HEK293 (cell line): ENCODE measurements around the gene RHOU.

Source experiments
- BCL6B ChIP-seq: fragments of 450-650 bp; formaldehyde crosslinking; IDR thresholded peaks from 2 replicates; pipeline ENCODE4 v1.5.1; 2017; ENCODE audit warnings: missing biosample characterization, missing genetic modification characterization
- CTCF ChIP-seq: fragments of 450-650 bp; formaldehyde crosslinking; IDR thresholded peaks from 2 replicates; pipeline ENCODE4 v1.5.1; 2016; ENCODE audit warnings: missing biosample characterization, missing genetic modification characterization
- KLF17 ChIP-seq: fragments of 450-650 bp; formaldehyde crosslinking; IDR thresholded peaks from 2 replicates; pipeline ENCODE4 v1.5.1; 2016; ENCODE audit warnings: missing biosample characterization, missing genetic modification characterization
- KLF9 ChIP-seq: fragments of 450-650 bp; formaldehyde crosslinking; IDR thresholded peaks from 2 replicates; pipeline ENCODE4 v1.5.1; 2016; ENCODE audit warnings: missing biosample characterization, missing genetic modification characterization, low read depth
- TCF7L2 ChIP-seq: IDR thresholded peaks from 2 replicates; pipeline ENCODE4 v1.6.1; 2011; ENCODE audit warnings: low read depth, mild to moderate bottlenecking, inconsistent platforms, low read length, moderate library complexity, borderline replicate concordance
- TSHZ1 ChIP-seq: fragments of 450-650 bp; formaldehyde crosslinking; IDR thresholded peaks from 2 replicates; pipeline ENCODE4 v1.5.1; 2016; ENCODE audit warnings: missing biosample characterization, missing genetic modification characterization, borderline replicate concordance
- ZNF146 ChIP-seq: fragments of 450-650 bp; formaldehyde crosslinking; IDR thresholded peaks from 2 replicates; pipeline ENCODE4 v1.5.1; 2016; ENCODE audit warnings: missing biosample characterization, missing genetic modification characterization
- ZNF18 ChIP-seq: fragments of 450-650 bp; formaldehyde crosslinking; IDR thresholded peaks from 2 replicates; pipeline ENCODE4 v1.5.1; 2016; ENCODE audit warnings: missing biosample characterization, missing genetic modification characterization
- ZNF214 ChIP-seq: fragments of 450-650 bp; formaldehyde crosslinking; IDR thresholded peaks from 2 replicates; pipeline ENCODE4 v1.5.1; 2017; ENCODE audit warnings: missing biosample characterization, mild to moderate bottlenecking, missing genetic modification characterization, borderline replicate concordance
- ZNF239 ChIP-seq: fragments of 450-650 bp; formaldehyde crosslinking; IDR thresholded peaks from 2 replicates; pipeline ENCODE4 v1.5.1; 2016; ENCODE audit warnings: missing biosample characterization, missing genetic modification characterization
- ZNF266 ChIP-seq: fragments of 450-650 bp; formaldehyde crosslinking; IDR thresholded peaks from 2 replicates; pipeline ENCODE4 v1.5.1; 2016; ENCODE audit warnings: missing biosample characterization, missing genetic modification characterization, low read depth
- ZNF324 ChIP-seq: fragments of 450-650 bp; formaldehyde crosslinking; IDR thresholded peaks from 2 replicates; pipeline ENCODE4 v1.5.1; 2016; ENCODE audit warnings: missing biosample characterization, missing genetic modification characterization
- ZNF366 ChIP-seq: fragments of 450-650 bp; formaldehyde crosslinking; conservative IDR thresholded peaks from 2 replicates; pipeline ENCODE4 v1.5.1; 2016; ENCODE audit warnings: missing biosample characterization, missing genetic modification characterization
- ZNF530 ChIP-seq: fragments of 450-650 bp; formaldehyde crosslinking; IDR thresholded peaks from 2 replicates; pipeline ENCODE4 v1.5.1; 2016; ENCODE audit warnings: low read depth, missing biosample characterization, missing genetic modification characterization
- ZNF610 ChIP-seq: fragments of 450-650 bp; formaldehyde crosslinking; IDR thresholded peaks from 2 replicates; pipeline ENCODE4 v1.5.1; 2016; ENCODE audit warnings: missing biosample characterization, missing genetic modification characterization, borderline replicate concordance
- ZNF621 ChIP-seq: fragments of 450-650 bp; formaldehyde crosslinking; IDR thresholded peaks from 2 replicates; pipeline ENCODE4 v1.5.1; 2017; ENCODE audit warnings: missing biosample characterization, missing genetic modification characterization
- ZNF639 ChIP-seq: fragments of 450-650 bp; formaldehyde crosslinking; IDR thresholded peaks from 2 replicates; pipeline ENCODE4 v1.5.1; 2016; ENCODE audit warnings: missing biosample characterization, missing genetic modification characterization
- ZNF645 ChIP-seq: fragments of 450-650 bp; formaldehyde crosslinking; IDR thresholded peaks from 2 replicates; pipeline ENCODE4; 2016; ENCODE audit warnings: missing biosample characterization, missing genetic modification characterization
- ZNF791 ChIP-seq: fragments of 450-650 bp; formaldehyde crosslinking; IDR thresholded peaks from 2 replicates; pipeline ENCODE4 v1.5.1; 2016; ENCODE audit warnings: missing biosample characterization, missing genetic modification characterization
- ZSCAN16 ChIP-seq: fragments of 450-650 bp; formaldehyde crosslinking; IDR thresholded peaks from 2 replicates; pipeline ENCODE4 v1.5.1; 2016; ENCODE audit warnings: missing biosample characterization, missing genetic modification characterization
- ZSCAN18 ChIP-seq: fragments of 450-650 bp; formaldehyde crosslinking; IDR thresholded peaks from 2 replicates; pipeline ENCODE4 v1.5.1; 2016; ENCODE audit warnings: missing biosample characterization, missing genetic modification characterization
- ZSCAN4 ChIP-seq: fragments of 450-650 bp; formaldehyde crosslinking; IDR thresholded peaks from 2 replicates; pipeline ENCODE4 v1.5.1; 2017; ENCODE audit warnings: missing biosample characterization, missing genetic modification characterization
- ZXDB ChIP-seq: fragments of 450-650 bp; formaldehyde crosslinking; IDR thresholded peaks from 2 replicates; pipeline ENCODE4 v1.5.1; 2016; ENCODE audit warnings: missing biosample characterization, missing genetic modification characterization

Gene RHOU

GRCh38 chr1:228782662-228783417 is 47.6 kb downstream of the RHOU start (continued):
- no peak; the same call in 1 of the 2 replicates for TF ChIP-seq KLF9 (tag by site-specific recombination)
- no peak; the same call in 1 of the 2 replicates for TF ChIP-seq ZNF645
- TF ChIP-seq ZNF610 (tag by site-specific recombination): no peak
- TF ChIP-seq CTCF (tag by site-specific recombination): no peak
- TF ChIP-seq ZNF239 (tag by site-specific recombination): peak; percentile 88
- no peak; the same call in 1 of the 2 replicates for TF ChIP-seq ZSCAN16 (tag by site-specific recombination)
- peak; percentile 72; the same call in 1 of the 2 replicates for TF ChIP-seq TSHZ1 (tag by site-specific recombination)
- peak; percentile 88 for TF ChIP-seq ZSCAN4 (tag by site-specific recombination)
- 0 out of 2 replicates have a peak, but pooled peaks have one; percentile 75 for TF ChIP-seq ZNF791 (tag by site-specific recombination)
- TF ChIP-seq ZNF146 (tag by site-specific recombination): peak; percentile 52
- TF ChIP-seq ZNF530: no peak
- TF ChIP-seq ZNF266: peak; percentile 67
- TF ChIP-seq ZSCAN18 (tag by site-specific recombination): 0 out of 2 replicates have a peak, but pooled peaks have one; percentile 60
- TF ChIP-seq KLF17: no peak
- TF ChIP-seq ZNF639 (tag by site-specific recombination): peak; percentile 79
- peak; percentile 69; the same call in 1 of the 2 replicates for TF ChIP-seq ZNF324 (tag by site-specific recombination)
- peak; percentile 68 for TF ChIP-seq ZNF621 (tag by site-specific recombination)
- TF ChIP-seq ZXDB (tag by site-specific recombination): no peak
- TF ChIP-seq ZNF18: no peak; the same call in 1 of the 2 replicates
- TF ChIP-seq TCF7L2: no peak
- no peak; the same call in 1 of the 2 replicates for TF ChIP-seq ZNF214 (tag by site-specific recombination)
- no peak for TF ChIP-seq ZNF366
- no peak for TF ChIP-seq BCL6B (tag by site-specific recombination)
